ENCODE data around the gene NDRG2.

NDRG2 gene

DNA sequence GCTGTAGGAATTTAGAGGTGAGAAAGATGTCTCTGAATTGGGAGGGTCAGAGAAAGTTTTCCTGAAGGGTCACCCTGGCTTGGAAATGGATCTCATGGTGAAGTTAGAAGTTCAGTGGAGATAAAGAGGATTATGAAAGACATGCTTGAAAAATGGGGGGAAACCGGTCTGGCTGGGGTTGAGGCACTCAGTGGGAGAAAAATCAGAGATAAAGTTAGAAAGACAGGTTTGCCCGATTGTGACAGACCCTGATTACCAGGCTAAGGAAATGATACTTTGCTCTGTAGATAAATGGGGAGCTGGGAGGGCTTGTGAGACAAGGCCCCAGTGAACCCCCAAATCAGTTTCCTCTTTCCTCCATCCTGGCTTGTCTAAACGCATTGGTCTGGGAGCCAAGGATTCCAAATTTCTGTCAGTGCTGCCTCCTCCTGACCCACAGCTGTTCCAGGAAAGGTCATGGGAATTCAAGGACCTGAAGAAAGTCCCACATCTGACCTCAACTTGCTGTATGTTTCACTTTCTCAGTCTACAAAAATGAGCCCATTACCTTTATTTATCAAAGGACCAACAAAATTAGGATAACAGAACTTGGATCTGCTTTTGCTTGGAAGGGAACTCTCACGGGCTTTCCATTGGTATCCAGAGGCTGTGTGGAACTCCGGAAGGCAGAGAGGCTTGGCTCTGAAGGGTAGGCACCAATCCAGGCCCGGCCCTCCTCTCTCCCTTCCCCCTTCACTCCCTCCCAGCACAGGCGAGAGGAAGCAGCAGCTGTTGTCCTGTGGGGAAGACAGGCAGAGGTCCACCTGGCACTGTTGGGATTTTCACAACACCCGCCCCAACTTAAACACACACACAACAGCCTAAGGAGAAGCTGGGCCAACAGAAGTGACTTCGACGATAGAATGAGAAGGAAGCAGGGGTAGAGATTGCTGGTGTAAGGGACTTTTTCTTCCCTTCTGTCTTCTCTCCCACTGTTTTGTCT, 13.9 kb upstream of the NDRG2 start:
- Histone ChIP-seq H3K36me3 (ENCODE audit: control insufficient read depth, insufficient read depth, low read length) (no peaks in the 10 kb centered on the region), H3K9ac (no peak overlapping the region), H3K79me2 (no peaks in the 10 kb centered on the region), H3K4me3 (ENCODE audit: low read depth, low read length) (no peak overlapping the region), H3K4me1 (peaks cover 63% of the 10 kb centered on the region), H3K4me2 (ENCODE audit: low read length) (peak overlapping the region; percentile 32), H3K9me3 (ENCODE audit: control insufficient read depth, low read length) (no peaks in the 10 kb centered on the region), H3K27me3 (ENCODE audit: control insufficient read depth, insufficient read depth, low read length) (no peaks in the 10 kb centered on the region), H2AFZ (peak overlapping the region; percentile 61), H3K27ac (peak overlapping the region; percentile 87)
- TF ChIP-seq, protein P1, sequence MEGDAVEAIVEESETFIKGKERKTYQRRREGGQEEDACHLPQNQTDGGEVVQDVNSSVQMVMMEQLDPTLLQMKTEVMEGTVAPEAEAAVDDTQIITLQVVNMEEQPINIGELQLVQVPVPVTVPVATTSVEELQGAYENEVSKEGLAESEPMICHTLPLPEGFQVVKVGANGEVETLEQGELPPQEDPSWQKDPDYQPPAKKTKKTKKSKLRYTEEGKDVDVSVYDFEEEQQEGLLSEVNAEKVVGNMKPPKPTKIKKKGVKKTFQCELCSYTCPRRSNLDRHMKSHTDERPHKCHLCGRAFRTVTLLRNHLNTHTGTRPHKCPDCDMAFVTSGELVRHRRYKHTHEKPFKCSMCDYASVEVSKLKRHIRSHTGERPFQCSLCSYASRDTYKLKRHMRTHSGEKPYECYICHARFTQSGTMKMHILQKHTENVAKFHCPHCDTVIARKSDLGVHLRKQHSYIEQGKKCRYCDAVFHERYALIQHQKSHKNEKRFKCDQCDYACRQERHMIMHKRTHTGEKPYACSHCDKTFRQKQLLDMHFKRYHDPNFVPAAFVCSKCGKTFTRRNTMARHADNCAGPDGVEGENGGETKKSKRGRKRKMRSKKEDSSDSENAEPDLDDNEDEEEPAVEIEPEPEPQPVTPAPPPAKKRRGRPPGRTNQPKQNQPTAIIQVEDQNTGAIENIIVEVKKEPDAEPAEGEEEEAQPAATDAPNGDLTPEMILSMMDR (IDR thresholded peaks at IDR 0.05) = no peak

DNA sequence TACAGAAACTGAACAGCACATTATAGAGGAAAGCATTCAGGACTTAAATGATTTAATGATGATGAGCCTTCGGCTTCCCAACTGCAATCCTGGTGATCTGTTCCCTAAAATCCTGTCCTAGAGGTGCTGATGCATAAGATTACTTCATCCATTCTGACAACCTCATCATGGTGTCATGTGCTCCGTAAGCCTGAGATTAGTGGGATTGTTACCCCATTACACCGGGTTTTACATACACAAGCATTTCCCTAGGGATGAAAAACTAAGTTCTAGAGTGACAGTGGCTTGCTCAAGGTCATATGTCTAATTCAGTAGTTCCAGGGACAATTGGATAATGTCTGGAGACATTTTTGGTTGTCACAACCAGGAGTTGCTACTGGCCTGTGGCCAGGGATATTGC, 12.3 kb upstream of the NDRG2 start:
- Histone ChIP-seq H3K9ac (no peak overlapping the region), H3K4me2 (ENCODE audit: low read length) (no peak overlapping the region), H3K36me3 (ENCODE audit: control insufficient read depth, insufficient read depth, low read length) (no peaks in the 10 kb centered on the region), H3K9me3 (ENCODE audit: control insufficient read depth, low read length) (no peaks in the 10 kb centered on the region), H3K79me2 (no peaks in the 10 kb centered on the region), H2AFZ (no peak overlapping the region), H3K27ac (no peak overlapping the region), H3K4me3 (ENCODE audit: low read depth, low read length) (no peak overlapping the region), H3K4me1 (peaks cover 47% of the 10 kb centered on the region), H3K27me3 (ENCODE audit: control insufficient read depth, insufficient read depth, low read length) (no peaks in the 10 kb centered on the region)
- TF ChIP-seq, protein P1 (IDR thresholded peaks at IDR 0.05) = no peak

DNA sequence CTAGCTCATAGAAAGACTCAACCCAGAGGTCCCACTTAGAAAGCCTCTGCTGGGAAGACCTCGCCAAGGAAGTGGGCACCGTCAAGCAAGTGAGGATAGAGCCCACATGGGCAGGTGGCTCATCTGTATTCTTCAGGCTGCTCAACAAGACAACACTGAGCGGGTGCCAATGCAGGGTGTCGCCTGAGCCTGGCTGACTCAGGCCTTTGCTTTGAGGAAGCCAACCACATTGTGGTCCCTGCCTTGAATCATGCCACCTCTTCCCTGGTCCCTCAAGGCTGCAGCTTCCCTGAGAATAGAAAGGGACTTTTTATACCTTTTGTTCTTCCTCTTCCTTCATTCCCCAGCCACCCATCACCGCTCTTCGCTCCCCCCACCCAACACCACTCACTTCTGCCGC, 11.9 kb upstream of the NDRG2 start:
- Histone ChIP-seq H3K79me2 (no peaks in the 10 kb centered on the region), H2AFZ (no peak overlapping the region), H3K4me2 (ENCODE audit: low read length) (no peak overlapping the region), H3K36me3 (ENCODE audit: control insufficient read depth, insufficient read depth, low read length) (no peaks in the 10 kb centered on the region), H3K9me3 (ENCODE audit: control insufficient read depth, low read length) (no peaks in the 10 kb centered on the region), H3K4me1 (peaks cover 43% of the 10 kb centered on the region), H3K9ac (no peak overlapping the region), H3K4me3 (ENCODE audit: low read depth, low read length) (no peak overlapping the region), H3K27me3 (ENCODE audit: control insufficient read depth, insufficient read depth, low read length) (no peaks in the 10 kb centered on the region), H3K27ac (no peak overlapping the region)
- TF ChIP-seq, protein P1 (IDR thresholded peaks at IDR 0.05) = no peak

DNA sequence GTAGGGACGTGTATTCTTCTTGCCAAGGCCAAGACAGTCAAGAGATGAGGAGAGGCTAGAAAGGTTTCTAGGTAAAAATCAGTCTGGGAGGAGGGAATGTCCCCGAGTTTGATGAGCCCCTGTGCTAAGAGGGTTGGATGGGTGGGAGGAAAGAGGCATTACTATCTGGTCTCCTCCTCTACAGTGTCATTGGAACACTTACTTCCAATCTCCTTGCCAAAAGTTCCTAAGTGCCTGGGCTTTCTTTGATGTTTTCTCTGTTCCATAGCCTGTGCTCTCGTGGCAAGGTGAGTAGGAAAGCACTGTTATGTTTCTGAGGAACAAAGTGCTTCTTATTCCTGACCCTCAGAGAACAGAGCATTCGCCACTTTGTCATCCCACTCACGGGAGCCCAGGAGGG, 9.8 kb upstream of the NDRG2 start, which contains the start of gene RNASE13:
Gene RNASE13, minus strand, starts transcription at position 101 of the 400 bp plus-strand sequence. CDS start 519 bp downstream, outside the sequence.
- Histone ChIP-seq H3K4me1 (peaks cover 28% of the 10 kb centered on the region), H3K79me2 (no peaks in the 10 kb centered on the region), H3K9me3 (ENCODE audit: control insufficient read depth, low read length) (no peaks in the 10 kb centered on the region), H2AFZ (peak within 1 kb of the TSS; percentile 61), H3K4me3 (ENCODE audit: low read depth, low read length) (no peak within 1 kb of the TSS), H3K27ac (peak within 1 kb of the TSS; percentile 45), H3K9ac (no peak within 1 kb of the TSS), H3K27me3 (ENCODE audit: control insufficient read depth, insufficient read depth, low read length) (no peaks in the 10 kb centered on the region), H3K4me2 (ENCODE audit: low read length) (no peak within 1 kb of the TSS), H3K36me3 (ENCODE audit: control insufficient read depth, insufficient read depth, low read length) (no peaks in the 10 kb centered on the region)
- TF ChIP-seq, protein P1 (IDR thresholded peaks at IDR 0.05) = no peak

Data from parathyroid adenoma (tissue), 2 donors.